Liver (tissue), 9 donors: ENCODE measurements around the gene WNK2. TPM values are rescaled to one million over a fixed set of nuclear protein-coding genes. Genes with fewer than 3 reads are reported as not detected.

ENCODE experiments used
- DNase-seq: peaks from one replicate; pipeline ENCODE4 v3.0.0-alpha.2; 2017; ENCODE audit warnings: low spot score
- H3K27ac ChIP-seq, 2 donors: one replicate each; pipeline ENCODE4 v1.7.0; 2013; ENCODE audit warnings: inconsistent platforms in 2 of 2, low read length in 2 of 2, control low read depth in 1 of 2, low read depth in 1 of 2, mild to moderate bottlenecking in 1 of 2
- H3K27me3 ChIP-seq, 4 donors: one replicate each; pipeline versions ENCODE4 v1.6.1 to v1.7.0; 2013; ENCODE audit warnings: low read length in 3 of 4, inconsistent platforms in 1 of 4, mild to moderate bottlenecking in 1 of 4, moderate library complexity in 1 of 4; ENCODE audit not compliant: control insufficient read depth in 4 of 4, insufficient read depth in 4 of 4
- H3K36me3 ChIP-seq, 4 donors: one replicate each; pipeline versions ENCODE4 v1.6.1 to v1.7.0; 2013; ENCODE audit warnings: low read length in 3 of 4, mild to moderate bottlenecking in 3 of 4, low read depth in 1 of 4, moderate library complexity in 1 of 4; ENCODE audit not compliant: control insufficient read depth in 4 of 4, insufficient read depth in 3 of 4
- H3K4me1 ChIP-seq, 4 donors: one replicate each; pipeline versions ENCODE4 v1.6.1 to v1.7.0; 2013; ENCODE audit warnings: low read length in 3 of 4, mild to moderate bottlenecking in 3 of 4, moderate library complexity in 1 of 4; ENCODE audit not compliant: control insufficient read depth in 4 of 4, insufficient read depth in 4 of 4
- H3K4me3 ChIP-seq, 3 donors: one replicate each; pipeline versions ENCODE4 v1.6.1 to v1.7.0; 2013; ENCODE audit warnings: low read length in 3 of 3, control low read depth in 1 of 3, low read depth in 1 of 3, mild to moderate bottlenecking in 1 of 3
- H3K9ac ChIP-seq, 2 donors: one replicate each; pipeline ENCODE4 v1.7.0; 2013; ENCODE audit warnings: low read length in 2 of 2, mild to moderate bottlenecking in 2 of 2, moderate library complexity in 2 of 2, control low read depth in 1 of 2, low read depth in 1 of 2
- H3K9me3 ChIP-seq, 4 donors: one replicate each; pipeline versions ENCODE4 v1.6.1 to v1.7.0; 2013; ENCODE audit warnings: low read length in 3 of 4; ENCODE audit not compliant: control insufficient read depth in 4 of 4
- CTCF ChIP-seq: fragments of 150-350 bp; IDR thresholded peaks from 2 replicates; pipeline ENCODE4 v1.5.1; 2017; ENCODE audit warnings: improper control_type of control experiment, low read depth, low read length; ENCODE audit not compliant: missing input control
- EGR1 ChIP-seq, 2 donors: IDR thresholded peaks; 2 replicates each; pipeline ENCODE4 v1.6.1; 2016 to 2018; ENCODE audit warnings: antibody characterized with exemption in 2 of 2, low read depth in 2 of 2
- FOXA1 ChIP-seq: IDR thresholded peaks from 2 replicates; pipeline ENCODE4 v1.6.1; 2016; ENCODE audit warnings: antibody characterized with exemption
- FOXA2 ChIP-seq: IDR thresholded peaks from 2 replicates; pipeline ENCODE4 v1.6.1; 2016; ENCODE audit warnings: antibody characterized with exemption
- GABPA ChIP-seq, 2 donors: IDR thresholded peaks in 1 of 2; conservative IDR thresholded peaks in 1 of 2; 2 replicates each; pipeline ENCODE4 v1.6.1; 2016; ENCODE audit warnings: antibody characterized with exemption in 2 of 2, mild to moderate bottlenecking in 1 of 2, moderate library complexity in 1 of 2
- HNF4A ChIP-seq, 2 donors: conservative IDR thresholded peaks; 2 replicates each; pipeline ENCODE4 v1.6.1; 2016; ENCODE audit warnings: antibody characterized with exemption in 2 of 2, mild to moderate bottlenecking in 2 of 2
- MAX ChIP-seq: IDR thresholded peaks from 2 replicates; pipeline ENCODE4 v1.6.1; 2016; ENCODE audit warnings: antibody characterized with exemption
- NR2F2 ChIP-seq: IDR thresholded peaks from 2 replicates; pipeline ENCODE4 v1.6.1; 2016; ENCODE audit warnings: antibody characterized with exemption
- RAD21 ChIP-seq, 2 donors: IDR thresholded peaks; 2 replicates each; pipeline ENCODE4 v1.6.1; 2016; ENCODE audit warnings: antibody characterized with exemption in 2 of 2, mild to moderate bottlenecking in 2 of 2
- RXRA ChIP-seq, 2 donors: IDR thresholded peaks; 2 replicates each; pipeline ENCODE4 v1.6.1; 2017 to 2018; ENCODE audit warnings: antibody characterized with exemption in 2 of 2, mild to moderate bottlenecking in 1 of 2
- SP1 ChIP-seq: IDR thresholded peaks from 2 replicates; pipeline ENCODE4 v1.6.1; 2018; ENCODE audit warnings: antibody characterized with exemption, mild to moderate bottlenecking
- ZBTB33 ChIP-seq: IDR thresholded peaks from 2 replicates; pipeline ENCODE4 v1.6.1; 2016; ENCODE audit warnings: antibody characterized with exemption
- WGBS: extraction: QIAGEN DNeasy Blood & Tissue Kit; methylation state at CpG from one replicate; pipeline ENCODE4 v1.1.7; 2013; 5-methylcytosine and 5-hydroxymethylcytosine counted together
- polyA plus RNA-seq, 2 donors: library from polyadenylated mRNA; stranded (reverse) in 1 of 2; unstranded in 1 of 2; fragments of 200-250 nt in 1 of 2; fragments of >200 nt in 1 of 2; fragmentation: Nextera tagmentation in 1 of 2; extraction: Ambion mirVana in 1 of 2; gene quantifications; one replicate each; pipeline versions ENCODE4 v1.2.1 to v1.2.3, GENCODE V29; 2013 to 2015
- total RNA-seq, 2 donors: library from RNA; depleted of rRNA; stranded (reverse); fragments of >200 nt; gene quantifications; one replicate each; pipeline ENCODE4 v1.2.3, GENCODE V29; 2014
- donor health status: healthy.
- donor health status: healthy.
- donor health status: healthy.
- donor health status: healthy.
- donor health status: healthy.

The WNK2 gene
- total and polyA plus RNA-seq, 4 donors = 0.65 to 4.4 (median 1.7) TPM

- Histone ChIP-seq H3K4me1 (no peaks in the 10 kb centered on the region), H3K27ac (no peak overlapping the region), H3K9me3 (no peaks in the 10 kb centered on the region), H3K27me3 (no peaks in the 10 kb centered on the region), H3K9ac (no peak overlapping the region), H3K36me3 (no peaks in the 10 kb centered on the region), H3K4me3 (no peak overlapping the region)
- TF ChIP-seq NR2F2 = no peak
- WGBS = 89% methylated on average over 13 of the region's 13 CpGs
- DNase-seq = no peak
Measured at GRCh38 chr9:93164085-93164484, 19.9 kb upstream of the WNK2 start.

- H3K4me3 ChIP-seq = no peak overlapping the region
- no peaks in the 10 kb centered on the region for H3K36me3 ChIP-seq
- no peaks in the 10 kb centered on the region for H3K9me3 ChIP-seq
- TF ChIP-seq ZBTB33 = no peak
- TF ChIP-seq EGR1 (IDR thresholded peaks at IDR 0.05; ENCODE audit: low read depth in 2 of 2) = no peak
- no peak for TF ChIP-seq FOXA2
- TF ChIP-seq HNF4A (conservative IDR thresholded peaks at IDR 0.05) = no peak
- TF ChIP-seq SP1 = no peak
- no peak for TF ChIP-seq CTCF
- TF ChIP-seq MAX = no peak
- no peak overlapping the region for H3K27ac ChIP-seq
- no peak for DNase-seq
- H3K9ac ChIP-seq = no peak overlapping the region
- WGBS = 81% methylated on average over 7 of the region's 7 CpGs
- H3K4me1 ChIP-seq = no peaks in the 10 kb centered on the region
- H3K27me3 ChIP-seq = no peaks in the 10 kb centered on the region
Measured at GRCh38 chr9:93166699-93167098, 17.2 kb upstream of the WNK2 start.

- Histone ChIP-seq H3K9me3 (no peaks in the 10 kb centered on the region), H3K4me3 (no peak overlapping the region), H3K27me3 (no peaks in the 10 kb centered on the region), H3K9ac (no peak overlapping the region), H3K4me1 (no peaks in the 10 kb centered on the region), H3K36me3 (no peaks in the 10 kb centered on the region), H3K27ac (no peak overlapping the region)
- 92% methylated on average over 6 of the region's 6 CpGs for WGBS
- no peak for DNase-seq
- no peak for TF ChIP-seq RXRA (IDR thresholded peaks at IDR 0.05)
- no peak for TF ChIP-seq GABPA (IDR thresholded peaks at IDR 0.05 in 1 of 2, conservative IDR thresholded peaks at IDR 0.05 in 1 of 2)
- TF ChIP-seq CTCF = no peak
- TF ChIP-seq RAD21 (IDR thresholded peaks at IDR 0.05) = no peak
- no peak for TF ChIP-seq MAX
- TF ChIP-seq HNF4A (conservative IDR thresholded peaks at IDR 0.05) = no peak
- TF ChIP-seq FOXA1 = no peak
Measured at GRCh38 chr9:93167185-93167584, 16.8 kb upstream of the WNK2 start.
